HT1080 (cell line): ENCODE data around the gene KNSTRN. TPM values are rescaled to one million over a fixed set of nuclear protein-coding genes. Genes with fewer than 3 reads are reported as not detected.

Experiments
- DNase-seq: peaks from one replicate; pipeline ENCODE4 v3.0.0-alpha.2; 2015; ENCODE audit warnings: low read depth
- total RNA-seq: library from RNA; depleted of rRNA; stranded (reverse); fragments of >200 nt; shearing (Covaris generic); gene quantifications from 2 replicates; pipeline ENCODE4 v1.2.3, GENCODE V29; 2014

Gene KNSTRN
- total RNA-seq, 1 experiment from 2014 or later, result 132 TPM

DNA sequence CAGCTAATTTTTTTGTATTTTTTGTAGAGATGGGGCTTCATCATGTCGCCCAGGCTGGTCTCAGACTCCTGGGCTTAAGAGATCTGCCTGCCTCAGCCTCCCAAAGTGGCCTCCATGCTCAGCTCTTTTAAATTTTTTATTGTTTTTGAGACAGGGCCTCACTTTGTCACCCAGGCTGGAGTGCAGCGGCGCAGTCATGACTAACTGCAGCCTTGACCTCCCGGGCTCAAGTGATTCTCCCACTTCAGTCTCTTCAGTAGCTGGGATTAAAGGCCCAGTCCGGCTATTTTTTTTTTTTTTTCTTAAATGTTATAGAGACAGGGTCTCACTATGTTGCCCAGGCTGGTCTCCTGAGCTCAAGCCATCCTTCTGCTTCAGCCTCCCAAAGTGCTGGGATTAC lies 43.2 kb downstream of the KNSTRN start:
- DNase-seq, result no peak

DNA sequence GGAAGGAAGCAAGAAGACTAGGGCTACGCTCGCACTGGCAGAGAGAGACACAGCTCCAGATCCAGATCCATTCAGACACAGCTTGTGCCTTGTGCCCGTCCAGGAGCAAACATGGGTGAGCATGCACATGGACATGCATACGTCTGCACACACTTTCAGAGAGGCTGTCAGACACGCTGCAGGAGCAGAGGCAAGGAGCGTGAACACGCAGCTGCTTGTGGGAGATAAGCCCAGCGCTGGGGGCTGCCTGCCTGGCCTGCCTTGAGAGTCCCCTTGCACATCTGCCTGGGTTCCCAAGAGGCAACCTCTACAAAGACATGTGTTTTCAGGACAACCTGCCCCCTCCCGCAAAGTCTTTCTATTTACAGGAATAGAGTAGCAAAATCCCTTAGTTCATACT lies 44.7 kb downstream of the KNSTRN start:
- DNase-seq, result no peak

DNA sequence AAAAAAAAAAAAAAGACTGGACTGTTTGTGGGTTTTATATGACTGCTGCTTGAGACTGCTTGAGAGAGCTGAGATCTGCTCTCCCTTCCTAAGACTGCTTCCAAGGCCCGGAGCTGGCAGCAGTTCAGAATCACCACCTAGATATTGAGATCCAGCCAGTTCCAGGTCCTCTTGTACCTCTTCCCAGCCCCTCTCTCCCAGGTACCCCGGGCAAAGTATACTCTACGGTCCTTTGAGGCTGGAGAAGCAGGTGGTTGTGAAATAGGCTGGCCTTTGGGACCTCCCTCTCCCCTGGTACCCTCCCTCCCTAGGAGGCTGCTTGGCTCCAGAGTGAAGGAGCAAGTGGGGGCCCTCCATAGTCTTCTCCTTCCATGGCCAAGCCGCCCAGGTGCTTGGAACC lies 45.7 kb downstream of the KNSTRN start:
- DNase-seq, result no peak

DNA sequence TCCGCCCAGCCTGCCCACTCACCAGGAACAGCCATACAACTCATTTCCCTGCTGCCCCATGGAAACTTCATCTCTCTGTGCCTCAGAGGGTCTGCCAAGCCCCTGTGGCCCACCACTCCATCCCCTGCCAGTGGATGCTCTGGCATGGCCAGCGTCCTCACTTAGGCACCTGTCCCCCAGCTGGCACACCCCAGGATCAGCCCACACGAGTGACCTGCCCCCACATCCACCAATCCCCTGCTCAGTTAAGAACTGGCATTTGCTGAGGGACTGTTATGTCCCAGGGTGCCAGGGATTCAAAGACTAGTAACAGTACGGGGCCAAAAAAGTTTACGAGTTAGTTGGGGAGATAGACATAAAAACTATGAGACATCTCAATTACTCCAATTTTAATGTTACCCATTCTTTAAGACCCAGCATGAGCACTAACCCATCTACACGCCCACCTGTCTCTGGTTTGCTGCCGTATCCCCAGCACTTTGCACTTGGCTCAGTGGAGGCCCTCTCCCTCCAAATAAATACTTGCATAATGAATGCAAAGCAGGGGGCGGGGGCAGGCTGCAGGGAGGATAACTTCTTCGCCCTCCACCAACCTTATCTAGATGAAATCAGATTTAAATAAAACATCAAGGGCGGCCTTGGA lies 46.7 kb downstream of the KNSTRN start:
- DNase-seq, result no peak

DNA sequence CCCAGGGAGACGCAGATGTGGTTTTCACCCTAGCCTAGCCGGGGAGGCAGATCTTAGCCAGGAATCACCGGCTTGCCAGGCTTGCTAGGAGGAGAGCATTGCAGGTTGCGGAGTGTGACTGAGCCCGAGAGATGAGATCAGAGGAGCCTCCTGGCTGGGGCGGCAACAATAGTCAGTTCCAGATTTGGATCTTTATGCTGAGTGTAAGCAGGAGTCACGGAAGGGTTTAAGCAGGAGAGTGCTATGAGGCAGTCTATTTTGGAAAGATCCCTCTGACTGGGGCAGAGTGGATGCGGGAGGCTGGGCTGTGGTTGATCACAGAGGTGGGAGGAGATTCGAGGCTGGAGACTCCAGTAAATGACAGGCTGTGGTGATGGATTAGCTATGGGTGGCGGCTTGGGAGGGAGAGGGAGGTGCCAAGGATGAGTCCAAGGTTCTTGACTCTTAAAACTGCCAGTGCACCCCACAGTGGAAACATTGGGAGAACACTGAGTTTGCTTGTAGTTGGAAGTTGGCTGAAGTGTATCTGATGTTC lies 47.8 kb downstream of the KNSTRN start:
- no peak for DNase-seq

DNA sequence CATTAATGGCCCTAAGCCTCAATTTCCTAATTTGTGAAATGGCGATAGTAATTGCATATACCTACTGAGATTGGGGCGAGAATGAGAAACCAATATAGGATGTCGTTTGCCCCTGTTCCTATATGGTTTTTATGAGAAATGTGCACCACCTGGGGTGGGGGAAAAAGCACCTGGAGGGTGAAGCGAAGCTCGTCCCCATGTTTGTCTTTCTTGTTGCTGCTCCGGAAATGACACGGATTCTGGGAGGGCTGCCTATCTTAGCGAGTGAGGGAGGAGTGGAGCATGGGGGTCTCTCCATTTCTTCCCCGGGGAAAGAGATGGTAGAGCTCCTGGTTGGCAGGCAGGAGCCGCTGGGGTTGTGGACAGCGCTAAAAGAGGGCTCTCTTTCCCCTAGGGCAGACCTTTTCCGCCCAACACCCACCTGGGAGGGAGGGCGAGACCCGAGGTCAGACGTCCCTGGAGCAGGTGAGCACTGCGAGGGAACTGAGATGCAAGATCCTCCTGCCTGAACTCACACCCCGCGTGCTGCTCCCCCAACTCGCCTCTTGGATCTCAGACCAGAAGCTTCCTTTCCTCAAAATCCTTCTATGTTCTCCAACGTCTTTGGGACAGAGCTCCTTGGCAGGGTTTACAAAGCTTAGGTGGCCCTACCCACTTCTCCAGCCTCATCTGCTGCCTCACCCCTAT lies 52.6 kb downstream of the KNSTRN start:
- no peak for DNase-seq

DNA sequence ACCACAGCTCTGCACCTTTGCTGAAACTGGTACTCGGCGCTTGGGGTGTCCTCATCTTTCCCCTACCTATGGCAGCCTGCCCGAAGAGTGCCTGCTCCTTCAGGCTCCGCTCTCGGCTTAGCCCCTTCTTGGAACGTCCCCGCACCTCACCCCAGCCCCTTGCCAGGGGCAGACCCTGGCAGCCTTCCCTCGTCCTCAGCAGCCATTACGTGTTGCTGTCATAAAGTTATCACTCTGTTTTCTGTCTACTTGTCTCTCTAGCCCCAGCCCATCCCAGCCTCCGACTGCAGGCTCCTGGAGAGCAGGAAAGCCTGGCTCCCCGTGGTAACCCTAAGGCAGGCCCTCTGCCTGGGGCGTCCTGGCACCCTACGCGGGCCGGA lies 53.2 kb downstream of the KNSTRN start:
- DNase-seq, result no peak

DNA sequence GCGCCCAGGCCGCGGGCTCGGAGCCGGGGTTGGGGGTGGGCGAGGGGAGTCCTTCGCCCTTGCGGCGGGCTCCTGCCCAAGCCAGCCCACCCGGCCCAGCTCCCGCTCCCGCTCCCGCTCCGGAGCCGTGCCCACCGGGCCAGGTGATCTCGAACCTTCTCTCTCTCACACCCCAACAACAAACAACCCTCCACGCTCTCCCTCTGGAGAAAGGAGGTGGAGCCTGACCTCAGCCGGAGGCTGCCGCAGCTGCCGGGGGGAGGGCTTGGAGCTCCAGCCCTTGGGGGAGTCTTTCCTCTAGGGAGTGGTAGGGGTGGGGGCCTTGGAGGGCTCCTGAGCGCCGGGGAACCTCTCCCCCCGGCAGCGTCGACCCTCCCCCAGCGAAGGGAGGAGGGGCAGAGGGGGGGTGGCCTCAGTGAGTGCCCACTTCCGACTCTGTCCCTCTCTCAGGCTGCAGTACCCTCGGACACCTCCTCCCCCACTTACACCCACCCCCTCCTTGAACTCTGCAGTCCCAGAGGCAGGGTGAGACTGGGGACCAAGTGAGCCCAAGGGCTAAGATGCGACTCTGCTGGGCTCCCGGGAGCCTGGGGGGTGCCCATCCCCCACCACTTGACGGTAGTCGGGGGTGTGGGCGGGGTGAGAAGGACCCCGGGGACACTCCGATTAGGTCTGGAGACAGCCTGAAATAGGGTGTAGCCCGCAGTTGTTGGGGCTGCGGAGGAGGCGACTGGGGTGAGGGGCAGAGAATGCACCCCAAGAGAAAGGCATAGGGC lies 53.8 kb downstream of the KNSTRN start:
- no peak for DNase-seq

DNA sequence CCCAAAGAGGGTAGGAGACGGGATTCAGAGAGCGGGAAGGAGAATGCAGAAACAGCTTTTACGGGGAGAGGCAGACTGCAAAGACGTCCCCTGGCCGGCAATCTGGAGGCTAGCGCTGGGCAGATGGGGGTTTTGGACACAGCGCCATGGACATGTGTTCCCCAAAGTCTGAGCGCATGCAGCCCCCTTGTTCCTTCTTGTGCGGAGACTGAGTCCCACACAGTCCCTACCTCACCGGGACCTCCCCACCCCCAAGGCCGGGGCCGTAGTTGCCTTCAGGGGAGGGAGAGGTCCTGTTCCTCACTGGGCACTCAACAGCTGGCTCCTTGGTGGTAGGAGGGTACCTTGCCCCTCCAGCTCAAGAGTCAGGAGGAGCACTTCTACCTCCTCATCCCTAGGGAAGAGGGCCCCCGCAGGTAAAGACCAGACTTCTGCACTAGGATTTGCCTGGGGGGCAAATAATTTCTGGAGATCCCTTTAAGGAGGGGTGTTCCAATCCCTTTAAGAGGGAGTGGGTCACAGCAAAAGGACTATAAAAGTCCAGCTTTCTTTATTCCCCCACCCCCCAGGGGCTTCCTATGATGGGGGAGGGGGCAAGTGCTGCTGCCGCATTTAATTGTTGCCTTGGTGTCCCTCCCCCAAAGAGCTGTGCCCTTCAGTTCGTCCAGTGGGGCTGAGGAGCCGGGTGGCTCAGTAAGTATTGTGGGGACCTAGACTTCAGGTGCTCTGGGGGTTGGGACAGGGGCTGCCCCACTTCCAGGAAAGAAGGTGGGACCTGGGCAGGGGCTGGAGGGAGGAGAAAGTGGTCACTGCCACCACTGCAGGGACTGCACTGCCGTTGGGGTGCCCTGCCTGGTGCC lies 54.6 kb downstream of the KNSTRN start:
- no peak for DNase-seq

DNA sequence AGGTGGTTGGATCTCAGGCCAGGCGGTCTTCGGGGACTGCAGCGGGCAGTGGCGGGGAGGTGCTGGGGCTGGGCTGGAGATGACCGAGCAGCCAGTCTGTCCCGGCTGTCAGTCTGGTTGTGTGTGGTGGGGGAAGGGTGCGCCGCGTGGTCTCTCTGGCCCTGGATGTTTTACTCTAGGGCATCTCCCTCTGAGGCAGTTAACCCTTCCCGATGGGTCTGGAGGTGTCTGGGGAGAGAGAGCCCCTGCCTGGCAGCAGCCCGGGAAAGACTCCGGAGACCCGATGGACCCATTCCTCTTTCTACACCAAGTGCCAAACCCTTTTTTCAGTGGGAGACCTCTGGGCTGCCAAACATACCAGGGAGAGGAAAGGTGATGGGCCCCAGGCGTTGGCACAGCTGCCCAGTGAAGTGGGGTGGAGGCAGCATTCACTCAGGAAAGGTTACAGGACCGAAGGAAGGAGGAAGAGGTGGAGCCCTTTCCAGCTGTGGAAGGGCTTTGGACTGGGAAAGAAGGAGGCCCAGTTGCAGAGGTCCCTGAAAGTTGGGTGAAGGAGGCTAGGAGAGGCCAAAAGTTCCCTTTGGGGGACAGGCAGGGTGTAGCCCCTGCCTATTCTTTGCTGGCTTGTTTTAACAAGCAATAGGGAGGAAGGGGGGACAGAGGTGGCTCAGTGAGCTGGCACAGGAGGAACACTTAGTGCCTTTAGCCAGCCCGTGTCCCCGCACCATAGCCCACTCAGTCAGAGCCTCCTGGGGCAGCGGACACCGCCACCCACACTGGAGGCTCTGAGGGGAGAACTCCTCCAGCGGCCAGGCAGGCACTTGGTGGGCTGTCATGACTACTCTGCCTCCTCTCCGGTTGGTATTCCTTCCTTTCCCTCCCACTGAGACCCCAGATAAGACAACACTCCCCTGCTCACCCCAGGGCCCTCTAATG lies 55.5 kb downstream of the KNSTRN start:
- no peak for DNase-seq

DNA sequence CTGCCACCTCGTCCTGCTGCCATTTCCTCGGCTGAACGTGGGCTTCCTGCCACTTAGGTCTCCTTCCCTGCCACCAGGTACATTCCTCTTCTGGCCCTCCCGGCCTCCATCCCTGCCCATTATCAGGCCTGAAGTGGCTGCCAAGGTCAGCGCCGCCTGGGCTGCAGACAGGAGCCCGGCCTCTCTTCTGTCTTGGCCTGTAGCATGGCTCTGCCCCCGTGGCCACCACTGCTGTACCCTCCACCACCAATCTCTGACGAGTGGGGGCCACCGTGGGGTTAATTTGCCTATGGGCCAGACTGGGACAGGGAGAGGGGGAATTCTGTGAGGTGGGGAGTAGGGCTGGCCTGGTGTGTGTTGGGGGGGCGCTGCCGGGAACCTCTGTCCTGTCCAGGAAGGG lies 56.2 kb downstream of the KNSTRN start:
- DNase-seq, result no peak

DNA sequence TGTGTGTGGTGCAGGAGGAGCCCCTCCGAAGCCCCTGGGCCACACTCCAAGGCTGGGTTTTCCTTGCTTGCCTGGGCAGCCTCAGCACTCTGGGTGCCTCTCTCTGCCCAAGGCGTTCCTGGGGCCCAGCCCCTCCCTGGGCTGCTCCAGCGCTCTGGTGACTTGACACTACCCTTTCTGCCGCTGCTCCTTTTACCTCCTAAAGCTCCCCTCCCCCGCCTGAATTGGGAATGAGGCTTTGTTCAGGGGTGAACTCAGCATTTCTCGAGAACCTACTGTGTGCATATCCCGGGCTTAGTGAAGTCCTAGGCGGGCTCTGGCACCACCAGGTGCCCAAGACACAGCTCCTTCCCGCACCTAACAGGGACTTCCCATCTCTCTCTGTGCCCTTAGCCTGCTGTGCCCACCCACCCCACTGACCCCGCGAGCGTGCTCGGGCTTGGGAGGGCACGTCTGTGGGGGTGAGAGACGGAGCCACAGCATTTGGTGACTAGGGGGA lies 57.0 kb downstream of the KNSTRN start:
- DNase-seq, result no peak

DNA sequence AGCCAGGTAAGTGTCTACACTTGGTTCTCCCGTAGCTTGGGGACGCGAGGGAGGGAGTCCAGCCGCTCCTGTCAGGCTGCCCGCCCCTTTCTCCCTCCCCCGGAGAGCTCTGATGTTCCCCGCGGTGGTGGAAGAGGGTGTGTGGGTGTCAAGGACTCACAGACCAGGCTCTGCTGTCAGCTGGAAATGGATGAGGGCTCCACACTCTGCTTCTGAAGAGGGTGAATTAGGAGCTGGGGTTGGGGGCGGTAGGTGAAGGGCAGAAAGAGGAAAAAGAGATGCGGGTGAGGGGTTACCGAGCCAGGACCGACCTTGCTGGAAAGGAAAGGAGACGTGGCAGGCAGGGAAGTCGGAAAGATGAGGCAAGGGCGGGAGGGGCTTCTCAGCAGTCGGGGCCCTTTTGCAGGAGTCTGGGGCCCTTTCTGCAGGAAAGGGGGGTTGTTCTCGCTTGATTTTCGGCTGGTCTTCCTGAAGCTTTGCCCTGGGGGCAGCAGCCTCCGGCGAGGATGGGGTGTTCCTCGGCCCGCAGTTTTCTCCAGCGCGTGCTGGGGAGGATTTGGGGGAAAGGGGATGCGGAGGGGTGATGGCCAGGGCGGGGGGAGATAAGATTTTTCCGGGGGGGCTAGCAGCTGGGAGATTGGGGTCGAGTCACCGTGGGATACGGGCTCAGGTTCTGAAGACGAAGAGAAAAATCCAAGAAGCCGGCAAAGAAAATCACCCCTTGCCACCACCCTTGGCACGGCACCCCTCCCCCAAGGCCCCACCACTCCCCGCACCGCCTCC lies 57.6 kb downstream of the KNSTRN start:
- no peak for DNase-seq

DNA sequence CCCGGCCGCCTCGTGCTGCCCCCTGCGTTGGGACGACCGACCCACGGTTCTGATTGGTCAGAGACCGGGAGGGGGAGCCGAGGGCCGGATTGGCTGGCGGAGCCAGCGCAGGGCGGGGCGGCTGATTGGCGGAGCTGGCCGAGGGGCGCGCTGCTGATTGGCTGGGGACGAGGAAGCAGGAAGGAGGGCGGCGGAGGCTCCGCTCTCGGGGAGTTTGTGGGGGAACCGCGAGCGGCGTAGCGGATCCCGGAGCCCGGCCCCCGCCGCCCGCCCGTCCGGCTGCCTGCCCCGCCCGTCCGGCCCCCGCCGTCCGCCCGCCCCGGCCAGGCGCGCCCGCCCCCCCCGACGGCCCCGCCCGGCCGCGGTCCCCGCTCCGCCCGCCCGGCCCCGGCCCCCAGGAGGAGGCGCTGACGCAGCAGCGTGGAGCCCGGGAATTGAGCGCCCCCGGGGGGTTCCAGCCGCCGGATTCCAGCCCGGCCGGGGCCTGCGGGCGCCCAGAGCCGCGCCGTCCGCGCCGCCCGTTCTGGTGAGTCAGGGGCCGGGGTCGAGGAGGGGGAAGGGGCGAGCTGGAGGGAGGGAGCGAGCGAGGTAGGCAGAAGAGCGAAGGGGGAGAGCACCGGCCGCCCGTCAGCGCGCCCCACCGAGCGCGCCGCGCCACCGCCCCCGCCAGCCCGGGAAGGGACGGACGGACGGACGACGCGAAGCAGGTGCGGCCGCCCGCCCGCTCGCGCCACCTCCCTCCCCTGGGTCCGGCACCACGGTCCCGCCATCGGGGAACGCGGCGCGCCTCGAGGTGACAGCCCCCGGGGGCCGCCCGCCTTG lies 58.4 kb downstream of the KNSTRN start, which contains the start of gene BAHD1:
BAHD1 (plus strand) TSS at position 211 of the 822 bp plus-strand sequence. CDS start 17,512 bp downstream, outside the sequence.
- DNase-seq, result peak; percentile 92

DNA sequence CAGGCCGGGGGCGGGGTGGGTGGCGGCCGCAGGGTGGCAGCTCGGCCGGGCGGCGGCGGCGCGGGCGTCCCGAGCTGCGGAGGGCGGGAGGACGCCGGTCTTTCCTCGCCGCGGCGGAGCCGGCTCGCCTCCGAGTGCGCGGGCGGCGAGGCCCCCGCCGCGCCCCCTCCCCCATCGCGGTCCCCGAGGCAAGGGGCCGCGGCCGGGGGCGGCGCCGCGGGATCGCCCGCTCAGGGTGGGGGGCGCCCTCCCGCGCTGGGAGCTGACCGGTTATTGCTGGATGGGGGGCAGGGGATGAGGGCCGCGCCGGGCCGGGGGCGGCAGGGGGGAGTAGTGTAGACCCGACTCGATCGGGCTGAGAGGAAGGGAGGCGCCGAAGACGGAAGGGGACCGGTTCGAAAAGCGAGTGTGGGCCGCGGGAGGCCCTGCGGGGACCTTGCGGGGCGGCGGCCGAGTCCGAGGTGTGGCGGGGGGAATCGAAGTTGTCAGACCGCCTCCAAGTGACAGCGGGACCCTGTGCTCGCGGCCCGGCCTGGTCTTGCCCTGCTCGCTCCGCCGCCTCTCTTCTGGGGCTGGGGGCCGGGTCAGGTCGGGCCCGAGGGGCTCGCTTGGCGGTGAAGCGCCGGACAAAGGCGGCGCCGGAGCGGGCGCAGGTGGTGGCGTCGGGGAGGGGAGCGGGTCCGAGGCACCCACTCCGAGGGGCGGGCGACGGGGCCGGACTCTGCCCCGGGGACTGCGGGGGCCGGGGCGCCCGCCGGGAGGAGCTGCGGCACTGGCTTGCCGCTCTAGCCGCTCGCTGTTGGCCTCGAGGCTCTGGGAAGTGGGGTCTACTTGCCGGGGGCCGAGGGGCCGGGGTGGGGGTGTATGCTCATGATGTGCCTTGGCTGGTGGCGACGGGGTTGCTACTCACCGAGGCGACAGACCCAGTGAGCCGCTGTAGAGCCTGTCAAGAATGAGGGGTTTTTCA lies 59.3 kb downstream of the KNSTRN start:
- no peak for DNase-seq

DNA sequence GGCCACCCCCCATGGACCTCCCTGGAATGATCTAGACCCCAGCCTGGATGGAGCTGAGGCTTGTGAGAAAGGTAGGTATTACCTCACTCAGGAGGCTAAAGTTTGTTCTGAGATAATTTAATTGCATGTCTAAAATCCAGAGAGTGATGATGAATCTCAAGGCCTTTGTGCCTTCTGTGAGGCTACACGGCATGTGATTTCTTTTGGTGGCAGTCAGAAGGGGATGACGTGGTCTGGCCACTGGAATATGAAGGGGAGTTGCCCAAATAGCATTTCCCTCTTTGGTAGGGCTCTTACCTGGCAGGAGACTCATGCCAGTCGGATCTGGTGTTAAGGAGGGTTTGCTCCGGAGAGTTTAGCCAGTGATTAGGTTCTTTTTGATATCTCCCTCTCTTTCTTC lies 60.7 kb downstream of the KNSTRN start:
- no peak for DNase-seq

DNA sequence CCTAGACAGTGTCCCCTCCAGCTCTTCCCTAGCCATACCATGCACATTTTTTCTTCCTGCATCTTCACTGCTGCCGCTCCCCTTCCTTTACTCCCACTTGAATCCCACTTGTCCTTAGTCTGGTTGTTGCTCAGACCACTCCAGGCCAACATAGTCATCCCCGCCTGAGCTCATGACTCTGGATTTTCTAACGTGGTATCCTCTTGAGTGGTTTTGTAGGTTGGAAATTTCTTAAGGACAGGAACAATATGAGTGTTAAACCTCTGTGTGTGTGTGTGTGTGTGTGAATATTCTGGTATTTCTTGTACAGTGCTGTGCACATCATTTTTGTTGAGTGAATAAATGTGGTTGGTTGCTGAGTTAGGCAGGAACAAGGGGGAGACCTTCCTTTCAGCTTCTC lies 61.3 kb downstream of the KNSTRN start:
- DNase-seq, result no peak
